ENCODE data around the gene NRGN. TPM values are rescaled to one million over a fixed set of nuclear protein-coding genes. Genes with fewer than 3 reads are reported as not detected.

Gene NRGN
- 0.63 and 0.67 TPM in 2 replicates for polyA plus RNA-seq (2013)

GRCh38 chr11:124739479-124740276, at the start of gene NRGN:
NRGN (plus strand) TSS chr11:124739942; CDS start chr11:124740085, 143 bp downstream.
- Histone ChIP-seq H3K4ac (ENCODE audit: low read depth, low read length) (no peak within 1 kb of the TSS), H3K36me3 (ENCODE audit: control insufficient read depth in 1 of 2, insufficient read depth in 2 of 2, low read length in 2 of 2) (no peaks in the 10 kb centered on the region), H3K79me2 (ENCODE audit: control insufficient read depth, insufficient read depth, low read length, poor library complexity) (no peaks in the 10 kb centered on the region), H2BK12ac (ENCODE audit: low read length) (no peak within 1 kb of the TSS), H2AK5ac (ENCODE audit: low read length) (no peak within 1 kb of the TSS), H4K12ac (ENCODE audit: low read depth, low read length) (no peak within 1 kb of the TSS), H3K14ac (ENCODE audit: low read length) (no peak within 1 kb of the TSS), H3K18ac (ENCODE audit: low read length) (no peak within 1 kb of the TSS), H3K9ac (ENCODE audit: low read length) (no peak within 1 kb of the TSS), H2AFZ (ENCODE audit: insufficient read depth, low read length, poor library complexity) (no peak within 1 kb of the TSS), H2BK5ac (ENCODE audit: low read depth, low read length, poor library complexity) (no peak within 1 kb of the TSS), H3K79me1 (ENCODE audit: low read length) (no peaks in the 10 kb centered on the region), H4K91ac (ENCODE audit: low read depth, low read length) (no peak within 1 kb of the TSS), H4K8ac (ENCODE audit: low read depth, low read length) (no peak within 1 kb of the TSS), H3K4me1 (ENCODE audit: control insufficient read depth in 1 of 2, insufficient read depth in 2 of 2, low read length in 2 of 2) (peaks cover 8 to 9% of the 10 kb centered on the region in 2 experiments), H2BK120ac (ENCODE audit: insufficient read depth, low read length, poor library complexity) (no peak within 1 kb of the TSS), H3K27ac (ENCODE audit: low read depth, low read length) (no peak within 1 kb of the TSS), H3K4me2 (ENCODE audit: low read length) (peak within 1 kb of the TSS; percentile 71), H3K27me3 (ENCODE audit: insufficient read depth, low read length) (peaks cover 63% of the 10 kb centered on the region), H3K4me3 (ENCODE audit: low read depth, low read length) (no peak within 1 kb of the TSS), H3K9me3 (ENCODE audit: insufficient read depth, low read depth, low read length) (peaks cover 8% of the 10 kb centered on the region), H3K23ac (ENCODE audit: low read length) (no peak within 1 kb of the TSS)
- peak; percentile 86 to 93 for DNase-seq
- WGBS (ENCODE audit: extremely low coverage, insufficient coverage, insufficient read length): no CpG with 5 or more reads among the region's 59 CpGs

DNA sequence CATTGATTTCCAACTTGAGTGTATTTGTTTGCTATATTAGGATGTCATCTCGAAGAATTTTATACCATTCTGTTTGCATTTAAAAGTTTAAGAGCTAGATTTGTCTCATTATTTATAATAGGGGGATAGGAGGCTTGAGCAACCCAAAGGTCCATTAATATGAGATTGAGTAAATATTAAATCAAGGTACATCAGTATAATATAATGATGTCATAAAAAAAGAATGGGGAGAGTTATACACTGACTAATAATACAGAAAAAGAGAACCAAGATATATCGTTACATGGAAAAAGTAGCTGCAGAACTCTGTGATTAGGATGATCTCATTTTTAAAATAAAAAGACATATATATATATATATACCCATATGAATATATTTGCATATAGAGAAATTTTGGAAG, 46.6 kb upstream of the NRGN start:
- H4K8ac ChIP-seq (ENCODE audit: low read depth, low read length): no peak overlapping the region
- H3K9ac ChIP-seq (ENCODE audit: low read length): no peak overlapping the region
- no peak overlapping the region for H3K27ac ChIP-seq (ENCODE audit: low read depth, low read length)
- DNase-seq: no peak
- no peak overlapping the region for H3K4ac ChIP-seq (ENCODE audit: low read depth, low read length)
- H3K4me2 ChIP-seq (ENCODE audit: low read length): no peak overlapping the region
- H2AK5ac ChIP-seq (ENCODE audit: low read length): no peak overlapping the region
- H2BK120ac ChIP-seq (ENCODE audit: insufficient read depth, low read length, poor library complexity): no peak overlapping the region
- no peaks in the 10 kb centered on the region for H3K36me3 ChIP-seq (ENCODE audit: control insufficient read depth in 1 of 2, insufficient read depth in 2 of 2, low read length in 2 of 2)
- H3K79me2 ChIP-seq (ENCODE audit: control insufficient read depth, insufficient read depth, low read length, poor library complexity): no peaks in the 10 kb centered on the region
- H3K23ac ChIP-seq (ENCODE audit: low read length): no peak overlapping the region
- no peak overlapping the region for H3K14ac ChIP-seq (ENCODE audit: low read length)
- H3K18ac ChIP-seq (ENCODE audit: low read length): no peak overlapping the region
- no peak overlapping the region for H2BK12ac ChIP-seq (ENCODE audit: low read length)
- no CpG with 5 or more reads among the region's 2 CpGs for WGBS (ENCODE audit: extremely low coverage, insufficient coverage, insufficient read length)
- H3K9me3 ChIP-seq (ENCODE audit: insufficient read depth, low read depth, low read length): peaks cover 2% of the 10 kb centered on the region
- no peak overlapping the region for H2AFZ ChIP-seq (ENCODE audit: insufficient read depth, low read length, poor library complexity)
- H3K79me1 ChIP-seq (ENCODE audit: low read length): no peaks in the 10 kb centered on the region
- H4K91ac ChIP-seq (ENCODE audit: low read depth, low read length): no peak overlapping the region
- H3K4me1 ChIP-seq (ENCODE audit: control insufficient read depth in 1 of 2, insufficient read depth in 2 of 2, low read length in 2 of 2): no peaks in the 10 kb centered on the region
- no peak overlapping the region for H3K4me3 ChIP-seq (ENCODE audit: low read depth, low read length)
- no peaks in the 10 kb centered on the region for H3K27me3 ChIP-seq (ENCODE audit: insufficient read depth, low read length)
- H4K12ac ChIP-seq (ENCODE audit: low read depth, low read length): no peak overlapping the region
- no peak overlapping the region for H2BK5ac ChIP-seq (ENCODE audit: low read depth, low read length, poor library complexity)

GRCh38 chr11:124699547-124699946, 40.2 kb upstream of the NRGN start:
- WGBS (ENCODE audit: extremely low coverage, insufficient coverage, insufficient read length): no CpG with 5 or more reads among the region's 1 CpG
- Histone ChIP-seq H3K4ac (ENCODE audit: low read depth, low read length) (no peak overlapping the region), H3K18ac (ENCODE audit: low read length) (no peak overlapping the region), H3K4me2 (ENCODE audit: low read length) (no peak overlapping the region), H2AFZ (ENCODE audit: insufficient read depth, low read length, poor library complexity) (no peak overlapping the region), H3K9ac (ENCODE audit: low read length) (no peak overlapping the region), H3K14ac (ENCODE audit: low read length) (no peak overlapping the region), H4K12ac (ENCODE audit: low read depth, low read length) (no peak overlapping the region), H2BK5ac (ENCODE audit: low read depth, low read length, poor library complexity) (no peak overlapping the region), H3K23ac (ENCODE audit: low read length) (no peak overlapping the region), H4K8ac (ENCODE audit: low read depth, low read length) (no peak overlapping the region), H3K79me1 (ENCODE audit: low read length) (no peaks in the 10 kb centered on the region), H3K27me3 (ENCODE audit: insufficient read depth, low read length) (no peaks in the 10 kb centered on the region), H2BK120ac (ENCODE audit: insufficient read depth, low read length, poor library complexity) (no peak overlapping the region), H2BK12ac (ENCODE audit: low read length) (no peak overlapping the region), H3K9me3 (ENCODE audit: insufficient read depth, low read depth, low read length) (peaks cover 2% of the 10 kb centered on the region), H3K4me1 (ENCODE audit: control insufficient read depth in 1 of 2, insufficient read depth in 2 of 2, low read length in 2 of 2) (no peaks in the 10 kb centered on the region), H3K27ac (ENCODE audit: low read depth, low read length) (no peak overlapping the region), H3K79me2 (ENCODE audit: control insufficient read depth, insufficient read depth, low read length, poor library complexity) (no peaks in the 10 kb centered on the region), H3K36me3 (ENCODE audit: control insufficient read depth in 1 of 2, insufficient read depth in 2 of 2, low read length in 2 of 2) (no peaks in the 10 kb centered on the region), H2AK5ac (ENCODE audit: low read length) (no peak overlapping the region), H3K4me3 (ENCODE audit: low read depth, low read length) (no peak overlapping the region), H4K91ac (ENCODE audit: low read depth, low read length) (no peak overlapping the region)
- DNase-seq: no peak

DNA sequence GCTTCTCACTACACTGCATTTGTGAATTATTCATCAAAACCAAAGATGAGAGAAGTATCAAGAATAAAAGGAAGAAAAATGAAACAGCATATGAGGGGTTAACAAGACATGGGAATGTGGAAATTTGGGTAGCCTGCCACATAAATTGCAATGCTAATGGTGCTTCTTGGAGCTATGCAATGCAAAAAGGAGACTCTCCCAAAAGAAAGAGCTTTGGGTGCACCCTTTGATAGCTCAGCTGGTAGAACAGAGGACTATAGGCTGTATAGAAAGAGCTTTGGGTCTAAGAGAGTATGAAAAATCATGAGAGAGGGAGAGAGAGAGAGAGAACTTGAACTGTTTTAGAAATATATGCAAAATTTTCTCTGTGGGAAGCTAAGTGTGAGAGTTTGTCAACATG, 39.7 kb upstream of the NRGN start:
- Histone ChIP-seq H3K4me2 (ENCODE audit: low read length) (no peak overlapping the region), H3K4ac (ENCODE audit: low read depth, low read length) (no peak overlapping the region), H3K18ac (ENCODE audit: low read length) (no peak overlapping the region), H3K4me1 (ENCODE audit: control insufficient read depth in 1 of 2, insufficient read depth in 2 of 2, low read length in 2 of 2) (no peaks in the 10 kb centered on the region), H3K27ac (ENCODE audit: low read depth, low read length) (no peak overlapping the region), H3K4me3 (ENCODE audit: low read depth, low read length) (no peak overlapping the region), H3K9ac (ENCODE audit: low read length) (no peak overlapping the region), H4K91ac (ENCODE audit: low read depth, low read length) (no peak overlapping the region), H3K14ac (ENCODE audit: low read length) (no peak overlapping the region), H3K23ac (ENCODE audit: low read length) (no peak overlapping the region), H2AFZ (ENCODE audit: insufficient read depth, low read length, poor library complexity) (no peak overlapping the region), H3K36me3 (ENCODE audit: control insufficient read depth in 1 of 2, insufficient read depth in 2 of 2, low read length in 2 of 2) (no peaks in the 10 kb centered on the region), H2AK5ac (ENCODE audit: low read length) (no peak overlapping the region), H2BK120ac (ENCODE audit: insufficient read depth, low read length, poor library complexity) (no peak overlapping the region), H2BK12ac (ENCODE audit: low read length) (no peak overlapping the region), H3K9me3 (ENCODE audit: insufficient read depth, low read depth, low read length) (peaks cover 2% of the 10 kb centered on the region), H2BK5ac (ENCODE audit: low read depth, low read length, poor library complexity) (no peak overlapping the region), H4K12ac (ENCODE audit: low read depth, low read length) (no peak overlapping the region), H4K8ac (ENCODE audit: low read depth, low read length) (no peak overlapping the region), H3K27me3 (ENCODE audit: insufficient read depth, low read length) (no peaks in the 10 kb centered on the region), H3K79me2 (ENCODE audit: control insufficient read depth, insufficient read depth, low read length, poor library complexity) (no peaks in the 10 kb centered on the region), H3K79me1 (ENCODE audit: low read length) (no peaks in the 10 kb centered on the region)
- no peak for DNase-seq

Data from trophoblast cell (in vitro differentiated cells and primary cell).